ENCODE measurements around the gene RBM14. TPM values are rescaled to one million over a fixed set of nuclear protein-coding genes. Genes with fewer than 3 reads are reported as not detected.

RBM14 gene
- total RNA-seq, 1 donor from 2014 or later, result 89.2 TPM

GRCh38 chr11:66652651-66653050 lies 36.2 kb downstream of the RBM14 start:
- Mint-ChIP-seq H3K36me3 (ENCODE audit: unreplicated experiment) (no peaks in the 10 kb centered on the region), H3K9me3 (ENCODE audit: unreplicated experiment) (peaks cover 1% of the 10 kb centered on the region), H3K27me3 (ENCODE audit: unreplicated experiment) (peaks cover 2% of the 10 kb centered on the region), H3K27ac (ENCODE audit: unreplicated experiment) (no peak overlapping the region), H3K4me1 (ENCODE audit: low read depth, unreplicated experiment) (no peaks in the 10 kb centered on the region), H3K4me3 (ENCODE audit: unreplicated experiment) (no peak overlapping the region)
- DNase-seq, result no peak
- TF ChIP-seq CTCF (IDR thresholded peaks at IDR 0.05; ENCODE audit: partially characterized antibody, unreplicated experiment), result no peak

- H3K27ac Mint-ChIP-seq (ENCODE audit: unreplicated experiment), result no peak overlapping the region
- H3K4me1 Mint-ChIP-seq (ENCODE audit: low read depth, unreplicated experiment), result no peaks in the 10 kb centered on the region
- no peaks in the 10 kb centered on the region for H3K36me3 Mint-ChIP-seq (ENCODE audit: unreplicated experiment)
- peaks cover 2% of the 10 kb centered on the region for H3K27me3 Mint-ChIP-seq (ENCODE audit: unreplicated experiment)
- H3K9me3 Mint-ChIP-seq (ENCODE audit: unreplicated experiment), result peaks cover 1% of the 10 kb centered on the region
- no peak for TF ChIP-seq CTCF (IDR thresholded peaks at IDR 0.05; ENCODE audit: partially characterized antibody, unreplicated experiment)
- no peak overlapping the region for H3K4me3 Mint-ChIP-seq (ENCODE audit: unreplicated experiment)
- DNase-seq, result no peak
Observed at GRCh38 chr11:66653123-66653522, 36.7 kb downstream of the RBM14 start.

- Mint-ChIP-seq H3K9me3 (ENCODE audit: unreplicated experiment) (peaks cover 1% of the 10 kb centered on the region), H3K36me3 (ENCODE audit: unreplicated experiment) (no peaks in the 10 kb centered on the region), H3K27me3 (ENCODE audit: unreplicated experiment) (peaks cover 2% of the 10 kb centered on the region), H3K4me3 (ENCODE audit: unreplicated experiment) (no peak overlapping the region), H3K27ac (ENCODE audit: unreplicated experiment) (no peak overlapping the region), H3K4me1 (ENCODE audit: low read depth, unreplicated experiment) (no peaks in the 10 kb centered on the region)
- TF ChIP-seq CTCF (IDR thresholded peaks at IDR 0.05; ENCODE audit: partially characterized antibody, unreplicated experiment), result no peak
- DNase-seq, result no peak
Observed at GRCh38 chr11:66659763-66660162, 43.3 kb downstream of the RBM14 start.

GRCh38 chr11:66663741-66664296 lies 47.4 kb downstream of the RBM14 start:
- Mint-ChIP-seq H3K4me3 (ENCODE audit: unreplicated experiment) (no peak overlapping the region), H3K9me3 (ENCODE audit: unreplicated experiment) (peaks cover 1% of the 10 kb centered on the region), H3K4me1 (ENCODE audit: low read depth, unreplicated experiment) (peaks cover 4% of the 10 kb centered on the region), H3K27me3 (ENCODE audit: unreplicated experiment) (peaks cover 2% of the 10 kb centered on the region), H3K27ac (ENCODE audit: unreplicated experiment) (no peak overlapping the region), H3K36me3 (ENCODE audit: unreplicated experiment) (no peaks in the 10 kb centered on the region)
- TF ChIP-seq CTCF (IDR thresholded peaks at IDR 0.05; ENCODE audit: partially characterized antibody, unreplicated experiment), result no peak
- DNase-seq, result no peak

- peaks cover 1% of the 10 kb centered on the region for H3K9me3 Mint-ChIP-seq (ENCODE audit: unreplicated experiment)
- TF ChIP-seq CTCF (IDR thresholded peaks at IDR 0.05; ENCODE audit: partially characterized antibody, unreplicated experiment), result no peak
- no peak overlapping the region for H3K4me3 Mint-ChIP-seq (ENCODE audit: unreplicated experiment)
- no peak for DNase-seq
- no peaks in the 10 kb centered on the region for H3K27me3 Mint-ChIP-seq (ENCODE audit: unreplicated experiment)
- H3K27ac Mint-ChIP-seq (ENCODE audit: unreplicated experiment), result no peak overlapping the region
- peaks cover 5% of the 10 kb centered on the region for H3K4me1 Mint-ChIP-seq (ENCODE audit: low read depth, unreplicated experiment)
- no peaks in the 10 kb centered on the region for H3K36me3 Mint-ChIP-seq (ENCODE audit: unreplicated experiment)
Observed at GRCh38 chr11:66665369-66665768, 48.9 kb downstream of the RBM14 start.
